Spleen (tissue), 11 donors: Measurements from ENCODE around the gene CLTA. TPM values are rescaled to one million over a fixed set of nuclear protein-coding genes. Genes with fewer than 3 reads are reported as not detected.
A peak's percentile ranks its signal among the peaks of the same experiment; 100 is the strongest.
"Not testable (repeated sequence)": the region's sequence is repeated elsewhere in the genome, so short reads cannot be mapped to it uniquely, and the experiment has no call there.

ENCODE experiments used
- DNase-seq: peaks from one replicate; pipeline ENCODE4 v3.0.0-alpha.2; 2020
- H3K27ac ChIP-seq, 8 donors: fragments of 200-600 bp; sonication (generic) in 7 of 8; 1 replicate in 4 of 8; 2 replicates in 4 of 8; pipeline versions ENCODE4 v1.5.0 to v1.8.0; 2016 to 2021; ENCODE audit warnings: inconsistent platforms in 4 of 8, mild to moderate bottlenecking in 4 of 8, moderate library complexity in 1 of 8
- H3K27me3 ChIP-seq, 7 donors: fragments of 200-600 bp; sonication (generic) in 6 of 7; replicated peaks in 1 of 7; 1 replicate in 4 of 7; 2 replicates in 3 of 7; pipeline versions ENCODE4 v1.5.0 to v1.8.0; 2016 to 2021; ENCODE audit warnings: inconsistent platforms in 3 of 7, mild to moderate bottlenecking in 1 of 7
- H3K36me3 ChIP-seq, 6 donors: fragments of 200-600 bp; sonication (generic) in 5 of 6; 1 replicate in 4 of 6; 2 replicates in 2 of 6; pipeline versions ENCODE4 v1.5.0 to v1.8.0; 2016 to 2021; ENCODE audit warnings: inconsistent platforms in 2 of 6
- H3K4me1 ChIP-seq, 6 donors: fragments of 200-600 bp; sonication (generic) in 5 of 6; 1 replicate in 3 of 6; 2 replicates in 3 of 6; pipeline versions ENCODE4 v1.5.0 to v1.8.0; 2016 to 2021; ENCODE audit warnings: inconsistent platforms in 3 of 6
- H3K4me3 ChIP-seq, 8 donors: fragments of 200-600 bp; sonication (generic) in 7 of 8; 1 replicate in 4 of 8; 2 replicates in 4 of 8; pipeline versions ENCODE4 v1.5.0 to v1.8.0; 2016 to 2021; ENCODE audit warnings: inconsistent platforms in 4 of 8, mild to moderate bottlenecking in 4 of 8, moderate library complexity in 2 of 8
- H3K9me3 ChIP-seq, 8 donors: fragments of 200-600 bp; sonication (generic) in 7 of 8; 1 replicate in 4 of 8; 2 replicates in 4 of 8; pipeline versions ENCODE4 v1.5.0 to v1.8.0; 2016 to 2021; ENCODE audit warnings: inconsistent platforms in 4 of 8
- POLR2A ChIP-seq, 3 donors: fragments of 450-650 bp; IDR thresholded peaks; one replicate each; pipeline ENCODE4 v1.5.1; 2017; ENCODE audit warnings: antibody characterized with exemption in 3 of 3, mild to moderate bottlenecking in 1 of 3
- POLR2AphosphoS5 ChIP-seq, 3 donors: sonication (generic); formaldehyde crosslinking; IDR thresholded peaks; one replicate each; pipeline ENCODE4 v1.5.1; 2017; ENCODE audit warnings: antibody characterized with exemption in 3 of 3
- WGBS, 5 donors: extraction: QIAGEN DNeasy Blood & Tissue Kit in 3 of 5; methylation state at CpG; one replicate each; pipeline versions ENCODE4 v1.1.5 to v1.1.7; 2013 to 2018; 5-methylcytosine and 5-hydroxymethylcytosine counted together
- intact Hi-C: fragments of 100-400 bp; cut with DNase I; formaldehyde crosslinking; loops from one replicate; pipeline ENCODE4 v1.15.0; 2023; ENCODE audit warnings: low total_unique reads
- polyA plus RNA-seq, 3 donors: library from polyadenylated mRNA; stranded (reverse); fragments of 200-250 nt; gene quantifications; one replicate each; pipeline ENCODE4 v1.2.1, GENCODE V29; 2013
- total RNA-seq, 7 donors: library from RNA; depleted of rRNA in 3 of 7; stranded (reverse); fragments of >200 nt in 3 of 7; fragmentation: NEBNext Ultra II Directional in 4 of 7; extraction: Animal tissue kit (Norgen Biotek cat#: 25700) in 4 of 7; gene quantifications; one replicate each; pipeline versions ENCODE4 v1.1.0 to v1.2.1, GENCODE V29; 2016 to 2021
- TF ChIP-seq, protein P1 (sequence below), 11 experiments: fragments of 200-600 bp in 7 of 11; fragments of 450-650 bp in 4 of 11; sonication (generic) in 4 of 11; IDR thresholded peaks in 8 of 11; conservative IDR thresholded peaks in 3 of 11; 1 replicate in 7 of 11; 2 replicates in 4 of 11; pipeline versions ENCODE4 v1.4.0 to v1.8.0; 2016 to 2021; ENCODE audit warnings: antibody characterized with exemption in 11 of 11, inconsistent platforms in 4 of 11, mild to moderate bottlenecking in 1 of 11
- donor health status: healthy with polysubstance abuse.
- donor health status: DM: no; HTN: no; CAD: no; lungs with moderate emphysema.
- donor health status: DM: no; HTN: no; CAD: no.
- donor health status: Bipolar disorder and iron deficiency.
- donor health status: healthy.
- donor health status: DM: no; HTN: no; CAD: no.
- donor health status: DM: yes; HTN: yes; CAD: no.

The CLTA gene
- total and polyA plus RNA-seq, 10 donors = 92.0 to 176 (median 137) TPM

DNA sequence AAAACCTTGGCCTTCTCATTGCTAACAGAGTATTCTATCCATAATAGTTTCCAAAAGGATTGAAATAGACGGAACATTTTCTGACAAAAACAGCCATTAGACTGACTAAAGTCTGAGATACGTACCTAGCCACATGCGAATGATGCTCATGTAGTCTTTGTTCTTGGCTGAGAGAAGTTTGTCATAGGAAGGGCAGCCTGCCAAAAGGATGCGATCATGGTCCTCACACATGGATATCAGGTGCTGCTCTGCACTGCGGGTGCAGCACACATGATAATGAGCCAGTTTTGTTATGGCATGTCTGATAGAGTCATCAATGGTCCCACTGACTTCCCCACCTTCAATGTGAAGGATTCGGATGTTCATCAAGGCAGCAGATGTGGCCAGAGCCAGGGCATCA lies 55.2 kb downstream of the CLTA start:
- WGBS, 5 donors = 84 to 98% (median 96%) methylated on average over 6 of the region's 6 CpGs
- Histone ChIP-seq H3K4me1 (peaks cover 5 to 31% (median 13%) of the 10 kb centered on the region in 6 donors), H3K4me3 (no peak overlapping the region), H3K27ac (no peak overlapping the region), H3K27me3 (no peaks in the 10 kb centered on the region), H3K36me3 (peaks cover 0 to 82% (median 45%) of the 10 kb centered on the region in 6 donors), H3K9me3 (no peaks in the 10 kb centered on the region)
- intact Hi-C loops = loop anchor here (10.0 kb wide), 1 partner anchor 89 kb away; no protein-coding TSS in a partner anchor
- no peak for TF ChIP-seq POLR2A (IDR thresholded peaks at IDR 0.05)
- TF ChIP-seq POLR2AphosphoS5 (IDR thresholded peaks at IDR 0.05) = no peak
- TF ChIP-seq, protein P1, sequence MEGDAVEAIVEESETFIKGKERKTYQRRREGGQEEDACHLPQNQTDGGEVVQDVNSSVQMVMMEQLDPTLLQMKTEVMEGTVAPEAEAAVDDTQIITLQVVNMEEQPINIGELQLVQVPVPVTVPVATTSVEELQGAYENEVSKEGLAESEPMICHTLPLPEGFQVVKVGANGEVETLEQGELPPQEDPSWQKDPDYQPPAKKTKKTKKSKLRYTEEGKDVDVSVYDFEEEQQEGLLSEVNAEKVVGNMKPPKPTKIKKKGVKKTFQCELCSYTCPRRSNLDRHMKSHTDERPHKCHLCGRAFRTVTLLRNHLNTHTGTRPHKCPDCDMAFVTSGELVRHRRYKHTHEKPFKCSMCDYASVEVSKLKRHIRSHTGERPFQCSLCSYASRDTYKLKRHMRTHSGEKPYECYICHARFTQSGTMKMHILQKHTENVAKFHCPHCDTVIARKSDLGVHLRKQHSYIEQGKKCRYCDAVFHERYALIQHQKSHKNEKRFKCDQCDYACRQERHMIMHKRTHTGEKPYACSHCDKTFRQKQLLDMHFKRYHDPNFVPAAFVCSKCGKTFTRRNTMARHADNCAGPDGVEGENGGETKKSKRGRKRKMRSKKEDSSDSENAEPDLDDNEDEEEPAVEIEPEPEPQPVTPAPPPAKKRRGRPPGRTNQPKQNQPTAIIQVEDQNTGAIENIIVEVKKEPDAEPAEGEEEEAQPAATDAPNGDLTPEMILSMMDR (IDR thresholded peaks at IDR 0.05 in 8 of 11, conservative IDR thresholded peaks at IDR 0.05 in 3 of 11) = no peak
- DNase-seq = no peak

DNA sequence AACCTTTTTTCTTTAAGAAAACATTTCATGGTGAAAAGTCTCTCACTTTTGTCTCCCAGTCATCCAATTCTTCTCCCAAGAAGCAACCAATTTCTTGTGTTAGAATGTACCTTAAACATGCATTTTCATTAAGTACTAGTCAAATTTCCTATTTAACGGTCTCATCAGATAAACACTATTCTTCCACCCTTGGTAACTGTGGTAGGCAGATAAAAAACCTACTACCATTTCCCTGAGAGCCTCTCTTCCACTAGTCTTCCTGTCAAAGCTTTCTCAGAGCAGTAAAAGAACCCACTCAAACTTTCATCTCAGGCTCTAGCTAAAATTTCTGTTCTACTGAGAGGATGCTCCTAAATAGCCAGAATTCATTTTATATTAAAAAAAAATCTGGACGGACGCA lies 56.6 kb downstream of the CLTA start:
- H3K4me1 ChIP-seq = peaks cover 5 to 35% (median 13%) of the 10 kb centered on the region in 6 donors
- no peak for DNase-seq
- intact Hi-C loops = loop anchor here (10.0 kb wide), 1 partner anchor 87 kb away; no protein-coding TSS in a partner anchor
- H3K4me3 ChIP-seq = no peak overlapping the region
- WGBS, 5 donors = 92 to 98% (median 94%) methylated on average over 3 of the region's 3 CpGs
- TF ChIP-seq, protein P1 (IDR thresholded peaks at IDR 0.05 in 8 of 11, conservative IDR thresholded peaks at IDR 0.05 in 3 of 11) = no peak
- TF ChIP-seq POLR2A (IDR thresholded peaks at IDR 0.05) (no peak), POLR2AphosphoS5 (IDR thresholded peaks at IDR 0.05) (no peak)
- H3K36me3 ChIP-seq = peaks cover 0 to 68% (median 32%) of the 10 kb centered on the region in 6 donors
- no peaks in the 10 kb centered on the region for H3K27me3 ChIP-seq
- H3K27ac ChIP-seq = no peak overlapping the region
- no peaks in the 10 kb centered on the region for H3K9me3 ChIP-seq

DNA sequence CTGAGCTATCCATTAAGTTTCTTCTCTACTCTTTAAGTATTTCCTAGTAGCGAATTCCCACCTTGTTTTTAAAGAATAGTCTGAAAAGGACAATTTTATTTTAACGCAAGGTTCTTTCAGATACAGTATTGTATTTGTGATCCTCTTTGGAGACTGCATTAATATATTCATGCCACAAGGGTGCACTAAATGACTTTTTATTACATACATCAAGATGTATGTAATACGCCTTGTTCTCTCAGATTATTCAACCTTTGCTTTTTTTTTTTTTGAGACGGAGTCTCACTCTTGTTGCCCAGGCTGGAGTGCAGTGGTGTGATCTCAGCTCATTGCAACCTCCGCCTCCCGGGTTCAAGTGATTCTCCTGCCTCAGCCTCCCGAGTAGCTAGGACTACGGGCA lies 57.3 kb downstream of the CLTA start:
- Histone ChIP-seq H3K4me1 (peaks cover 5 to 35% (median 13%) of the 10 kb centered on the region in 6 donors), H3K36me3 (peaks cover 0 to 61% (median 29%) of the 10 kb centered on the region in 6 donors)
- H3K27ac ChIP-seq, H3K9me3 ChIP-seq, H3K27me3 ChIP-seq, DNase-seq, H3K4me3 ChIP-seq: not testable (repeated sequence)
- TF ChIP-seq, protein P1 (IDR thresholded peaks at IDR 0.05 in 8 of 11, conservative IDR thresholded peaks at IDR 0.05 in 3 of 11) = peak in 10 of 11 experiments; percentile 22 to 51 (median 41)
- 63 to 77% (median 69%) methylated on average over 8 of the region's 8 CpGs for WGBS, 5 donors
- intact Hi-C loops = loop anchor here (10.0 kb wide), 1 partner anchor 87 kb away; no protein-coding TSS in a partner anchor

DNA sequence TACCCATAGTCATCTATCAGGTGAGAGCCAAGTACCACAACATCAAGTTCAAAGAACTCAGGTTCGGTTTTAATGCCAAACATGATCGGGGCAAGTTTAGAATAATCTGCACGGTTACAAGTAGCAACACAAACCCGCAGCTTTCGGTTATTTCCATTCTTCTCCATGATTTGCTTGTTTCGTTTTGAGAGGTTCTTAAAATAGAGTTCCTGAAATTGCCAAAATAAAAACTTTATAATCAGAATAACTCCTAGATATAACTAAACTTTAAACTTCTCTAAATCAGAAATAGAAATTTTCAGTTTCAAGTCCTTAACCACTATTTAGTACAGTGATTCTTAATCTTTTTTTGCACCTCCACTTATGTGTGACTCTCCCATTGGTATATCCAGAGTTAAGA lies 58.5 kb downstream of the CLTA start:
- intact Hi-C loops = loop anchor here (10.0 kb wide), 1 partner anchor 86 kb away; no protein-coding TSS in a partner anchor
- H3K27me3 ChIP-seq = no peaks in the 10 kb centered on the region
- peaks cover 5 to 35% (median 13%) of the 10 kb centered on the region in 6 donors for H3K4me1 ChIP-seq
- TF ChIP-seq POLR2A (IDR thresholded peaks at IDR 0.05) = no peak
- TF ChIP-seq, protein P1 (IDR thresholded peaks at IDR 0.05 in 8 of 11, conservative IDR thresholded peaks at IDR 0.05 in 3 of 11) = no peak
- no peak for TF ChIP-seq POLR2AphosphoS5 (IDR thresholded peaks at IDR 0.05)
- WGBS, 5 donors = 65 to 77% (median 73%) methylated on average over 6 of the region's 6 CpGs
- H3K9me3 ChIP-seq = no peaks in the 10 kb centered on the region
- H3K36me3 ChIP-seq = peaks cover 0 to 50% (median 23%) of the 10 kb centered on the region in 6 donors
- peak overlapping the region in 2 of 8 donors; percentile 12 to 15 for H3K27ac ChIP-seq
- no peak for DNase-seq
- H3K4me3 ChIP-seq = no peak overlapping the region
